EL (cell line): Measurements from ENCODE around the gene RAC3.
A peak's percentile ranks its signal among the peaks of the same experiment; 100 is the strongest.

Experiments used
- DNase-seq: peaks from one replicate; pipeline ENCODE4 v3.0.0-alpha.2; 2016

RAC3 gene

DNA sequence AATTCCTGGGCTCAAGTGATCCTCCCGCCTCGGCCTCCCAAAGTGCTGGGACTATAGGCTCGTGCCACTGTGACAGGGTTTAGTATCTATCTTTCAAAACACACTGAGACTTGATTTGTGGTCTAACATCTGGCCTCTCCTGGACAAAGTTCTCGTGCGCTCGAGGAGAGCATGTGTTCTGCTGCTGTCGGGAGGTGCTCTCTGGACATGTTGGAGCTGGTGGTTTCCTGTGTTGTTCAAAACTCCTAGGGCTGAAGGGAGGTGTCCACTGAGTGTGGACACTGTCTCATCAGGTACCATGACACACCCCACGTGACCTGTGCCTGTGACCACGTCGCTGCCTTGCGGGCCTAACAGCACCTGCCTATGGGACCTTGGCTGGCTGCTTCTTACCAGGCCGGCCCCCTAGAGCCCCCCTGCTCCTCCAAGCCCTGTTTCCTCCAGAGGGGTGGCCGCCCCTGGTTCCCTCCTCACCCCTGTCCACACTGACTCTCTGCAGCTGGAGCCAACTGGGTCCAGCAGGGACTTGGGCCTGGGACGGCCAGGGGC, 14.5 kb downstream of the RAC3 start:
- no peak for DNase-seq

- DNase-seq, result no peak
Measured at GRCh38 chr17:82046903-82047302, 15.4 kb downstream of the RAC3 start.

- DNase-seq, result no peak
Measured at GRCh38 chr17:82047379-82047778, 15.9 kb downstream of the RAC3 start.

DNA sequence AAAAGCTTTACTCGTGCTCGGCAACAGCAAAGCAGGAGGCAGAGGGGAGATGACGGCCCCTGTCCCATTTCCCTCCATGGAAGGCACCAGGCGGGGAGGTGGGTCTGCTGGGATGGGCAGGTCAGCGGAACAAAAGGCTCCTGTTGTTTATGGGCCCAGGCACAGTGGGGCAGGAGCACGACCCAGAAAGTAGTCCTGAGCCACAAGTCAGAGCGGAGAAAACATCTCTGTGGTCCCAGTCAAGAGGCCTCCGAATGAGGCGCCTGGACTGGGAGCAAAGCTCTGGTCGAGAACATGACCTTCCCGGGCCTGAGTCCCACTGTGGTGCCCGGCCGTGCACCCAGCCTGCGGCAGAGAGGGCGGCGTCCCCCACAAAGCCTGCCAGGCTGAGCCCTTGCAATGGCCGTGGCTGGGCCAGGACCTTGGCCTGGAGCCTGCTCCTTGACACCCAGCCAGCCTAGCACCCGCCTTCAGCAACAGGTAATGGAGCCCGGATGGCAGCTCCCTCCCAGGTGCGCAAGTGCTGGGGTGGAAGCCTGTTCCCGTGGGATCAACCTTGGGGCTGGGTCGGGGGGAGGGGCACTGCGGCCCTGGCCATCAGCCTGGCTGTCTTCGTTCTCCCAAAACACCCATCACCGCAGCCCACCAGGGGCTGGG, 16.6 kb downstream of the RAC3 start:
- no peak for DNase-seq

DNA sequence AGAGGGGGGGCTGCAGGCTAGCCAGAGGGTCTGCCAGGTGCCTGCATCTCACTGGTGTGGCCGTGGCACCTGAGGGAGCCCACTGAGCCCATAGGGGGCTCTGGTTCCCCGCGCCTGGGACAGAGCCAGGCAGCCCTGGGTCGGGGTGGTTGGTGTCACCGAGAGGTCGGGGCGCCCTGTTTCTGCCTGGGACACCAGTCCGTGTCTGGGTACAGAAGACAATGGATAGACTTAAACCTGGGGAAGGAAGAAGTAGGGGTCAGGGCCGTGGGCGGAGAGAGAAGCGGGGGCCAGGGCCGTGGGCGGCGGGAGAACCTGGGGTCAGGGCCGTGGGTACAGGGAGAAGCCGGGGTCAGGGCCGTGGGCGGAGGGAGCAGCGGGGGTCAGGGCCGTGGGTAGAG, 17.1 kb downstream of the RAC3 start:
- DNase-seq, result no peak

DNA sequence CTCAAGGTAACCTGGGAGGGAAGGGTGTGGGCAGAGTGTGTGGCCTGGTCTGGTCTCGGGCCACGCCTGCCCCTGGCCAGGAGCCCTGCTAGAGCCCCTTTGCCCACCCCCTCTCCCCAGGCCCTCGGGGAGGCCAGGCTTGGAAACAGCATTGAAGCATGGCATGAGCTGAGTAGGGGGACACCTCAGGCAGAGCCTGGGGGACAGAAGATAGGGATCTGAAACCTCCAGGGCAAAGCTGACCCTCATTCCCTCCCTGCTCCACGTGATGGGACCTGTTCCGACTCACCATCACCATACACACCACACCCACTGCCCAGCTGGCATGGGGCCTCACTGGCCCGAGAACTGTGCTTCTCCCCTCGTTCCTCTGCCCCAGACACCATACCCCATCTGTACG, 17.6 kb downstream of the RAC3 start:
- no peak for DNase-seq

DNA sequence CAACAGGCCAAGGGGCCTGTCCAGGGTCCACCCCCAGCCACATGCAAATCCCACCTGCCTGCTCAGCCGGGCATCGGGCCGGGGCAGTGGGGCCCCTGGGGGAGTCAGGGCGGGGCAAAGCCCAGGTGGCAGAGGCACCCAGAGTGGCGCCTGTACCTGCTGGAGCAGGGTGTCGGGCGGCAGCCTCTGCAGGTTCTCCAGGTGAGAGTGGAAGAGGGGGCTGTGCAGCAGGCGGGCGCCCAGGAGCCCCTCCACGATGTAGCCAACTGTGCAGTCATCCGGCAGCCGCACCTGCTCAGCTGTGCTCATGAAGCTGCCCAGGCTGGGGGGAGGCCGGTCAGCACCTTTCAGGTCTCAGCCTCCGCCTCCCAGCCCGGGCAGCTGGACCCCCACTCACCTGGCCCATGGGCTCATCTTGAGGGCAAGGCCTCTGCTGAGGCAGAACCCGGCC, 18.1 kb downstream of the RAC3 start:
- DNase-seq, result no peak

- no peak for DNase-seq
Measured at GRCh38 chr17:82050152-82050760, 18.8 kb downstream of the RAC3 start.

DNA sequence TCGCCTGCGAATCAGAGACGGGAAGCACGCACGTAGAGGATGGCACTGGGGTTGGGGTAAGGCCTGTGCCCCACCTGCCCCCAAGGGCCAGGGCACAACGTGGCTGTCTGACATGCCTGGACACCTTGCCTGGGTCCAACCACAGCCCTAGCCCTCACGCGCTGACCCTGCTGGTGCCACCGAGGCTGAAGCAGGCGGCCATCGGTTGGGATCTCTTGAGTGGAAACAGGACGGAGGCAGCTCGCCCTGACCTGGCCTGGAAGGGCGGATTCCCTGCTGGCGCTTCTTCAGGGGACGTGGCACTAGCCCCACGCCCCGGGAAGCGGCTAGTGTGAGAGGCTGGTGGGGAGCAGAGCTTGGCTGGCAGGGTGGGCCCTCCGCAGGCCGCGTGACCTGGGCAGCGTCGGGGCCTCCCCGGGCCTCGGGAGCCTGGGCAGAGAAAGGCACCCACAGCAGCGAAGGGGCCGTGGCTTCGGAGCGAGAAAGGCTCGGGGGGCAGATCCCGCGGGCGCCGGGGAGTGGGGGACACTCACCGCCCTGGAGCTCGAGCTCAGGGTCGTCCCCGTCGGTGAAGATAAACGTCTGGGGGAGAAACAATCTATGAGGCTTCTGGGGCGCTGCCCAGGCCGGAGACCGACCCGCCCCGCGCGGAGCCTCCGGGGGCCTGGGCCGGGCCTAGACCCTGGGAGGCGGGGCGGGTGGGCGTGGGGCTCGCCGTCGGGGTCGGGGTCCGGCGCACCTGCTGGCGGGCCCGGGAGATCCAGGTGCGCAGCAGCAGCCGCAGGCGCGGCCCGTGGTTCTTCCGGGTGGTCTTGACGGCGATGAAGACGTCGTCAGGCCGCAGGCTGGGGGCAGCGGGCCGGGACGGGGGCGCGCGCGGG, 19.5 kb downstream of the RAC3 start:
- no peak for DNase-seq

GRCh38 chr17:82051776-82052637, 20.5 kb downstream of the RAC3 start, which contains the start of the genes GPS1 and RFNG:
GPS1 (plus strand) TSS chr17:82051898; CDS start chr17:82051932, 34 bp downstream.
RFNG (minus strand) TSS chr17:82051811; CDS start chr17:82051766, 45 bp downstream.
- peak; percentile 62 for DNase-seq

- DNase-seq, result no peak
Measured at GRCh38 chr17:82052638-82053059, 21.2 kb downstream of the RAC3 start.

- DNase-seq, result no peak
Measured at GRCh38 chr17:82053130-82053529, 21.7 kb downstream of the RAC3 start.

- DNase-seq, result no peak
Measured at GRCh38 chr17:82053556-82054263, 22.2 kb downstream of the RAC3 start.

DNA sequence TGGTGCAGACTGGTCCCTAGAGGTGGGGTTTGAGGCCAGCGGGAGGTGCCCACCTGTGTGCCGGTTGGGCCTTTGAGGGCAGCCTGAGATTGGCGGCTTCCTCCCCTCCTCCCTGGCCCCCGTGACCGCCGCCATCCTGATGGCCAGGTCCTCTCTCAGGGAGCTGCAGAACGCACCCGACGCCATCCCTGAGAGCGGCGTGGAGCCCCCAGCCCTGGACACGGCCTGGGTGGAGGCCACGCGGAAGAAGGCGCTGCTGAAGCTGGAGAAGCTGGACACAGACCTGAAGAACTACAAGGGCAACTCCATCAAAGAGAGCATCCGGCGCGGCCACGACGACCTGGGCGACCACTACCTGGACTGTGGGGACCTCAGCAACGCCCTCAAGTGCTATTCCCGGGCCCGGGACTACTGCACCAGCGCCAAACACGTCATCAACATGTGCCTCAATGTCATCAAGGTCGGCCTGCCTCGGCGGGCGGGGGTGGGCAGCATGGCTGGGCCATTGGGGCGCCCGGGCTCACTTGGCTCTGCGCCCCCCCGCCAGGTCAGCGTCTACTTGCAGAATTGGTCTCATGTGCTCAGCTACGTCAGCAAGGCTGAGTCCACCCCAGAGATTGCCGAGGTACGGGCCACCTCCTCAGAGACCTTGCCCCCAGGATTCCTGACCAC, 23.0 kb downstream of the RAC3 start:
- no peak for DNase-seq

DNA sequence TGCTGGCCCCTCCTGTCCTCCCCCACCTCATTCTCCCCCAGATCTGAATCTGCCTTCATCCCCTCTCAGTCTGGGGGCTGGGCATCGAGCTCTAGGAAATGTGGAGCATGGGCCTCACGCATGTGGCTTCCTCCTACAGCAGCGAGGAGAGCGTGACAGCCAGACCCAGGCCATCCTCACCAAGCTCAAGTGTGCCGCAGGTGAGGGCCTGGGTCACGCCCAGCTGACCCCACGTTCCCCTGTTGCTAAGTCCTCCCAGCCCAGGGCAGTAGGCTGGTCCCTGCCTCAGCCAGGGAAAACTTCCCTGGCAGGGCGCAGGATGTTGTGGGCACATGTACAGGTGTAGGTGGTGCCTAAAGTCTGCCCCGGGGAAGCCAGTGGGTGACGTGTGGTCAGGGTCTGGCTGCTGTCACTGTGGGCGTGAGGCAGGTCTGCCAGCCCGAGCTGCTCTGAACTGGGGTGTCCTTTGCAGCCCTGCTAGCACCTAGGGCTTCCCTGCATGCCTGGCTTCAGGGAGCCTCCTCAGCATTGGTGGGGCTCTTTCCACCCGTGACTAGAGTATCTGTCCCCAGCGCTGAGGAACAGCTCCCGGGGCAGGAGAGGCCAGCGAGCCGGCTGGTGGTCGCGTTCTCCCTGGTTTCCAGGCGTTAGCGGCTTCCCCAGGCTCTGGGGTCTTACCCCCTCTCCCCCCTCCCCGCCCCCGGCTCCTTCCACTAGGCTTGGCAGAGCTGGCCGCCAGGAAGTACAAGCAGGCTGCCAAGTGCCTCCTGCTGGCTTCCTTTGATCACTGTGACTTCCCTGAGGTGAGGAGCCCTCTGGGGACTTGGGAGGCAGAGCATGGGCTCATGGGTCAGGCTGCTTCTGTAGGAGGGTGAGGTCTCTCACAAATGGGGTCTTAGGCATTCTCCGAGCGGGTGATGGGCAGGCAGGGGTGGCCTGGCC, 23.8 kb downstream of the RAC3 start:
- no peak for DNase-seq

- DNase-seq, result no peak
Measured at GRCh38 chr17:82055965-82056728, 24.7 kb downstream of the RAC3 start.

DNA sequence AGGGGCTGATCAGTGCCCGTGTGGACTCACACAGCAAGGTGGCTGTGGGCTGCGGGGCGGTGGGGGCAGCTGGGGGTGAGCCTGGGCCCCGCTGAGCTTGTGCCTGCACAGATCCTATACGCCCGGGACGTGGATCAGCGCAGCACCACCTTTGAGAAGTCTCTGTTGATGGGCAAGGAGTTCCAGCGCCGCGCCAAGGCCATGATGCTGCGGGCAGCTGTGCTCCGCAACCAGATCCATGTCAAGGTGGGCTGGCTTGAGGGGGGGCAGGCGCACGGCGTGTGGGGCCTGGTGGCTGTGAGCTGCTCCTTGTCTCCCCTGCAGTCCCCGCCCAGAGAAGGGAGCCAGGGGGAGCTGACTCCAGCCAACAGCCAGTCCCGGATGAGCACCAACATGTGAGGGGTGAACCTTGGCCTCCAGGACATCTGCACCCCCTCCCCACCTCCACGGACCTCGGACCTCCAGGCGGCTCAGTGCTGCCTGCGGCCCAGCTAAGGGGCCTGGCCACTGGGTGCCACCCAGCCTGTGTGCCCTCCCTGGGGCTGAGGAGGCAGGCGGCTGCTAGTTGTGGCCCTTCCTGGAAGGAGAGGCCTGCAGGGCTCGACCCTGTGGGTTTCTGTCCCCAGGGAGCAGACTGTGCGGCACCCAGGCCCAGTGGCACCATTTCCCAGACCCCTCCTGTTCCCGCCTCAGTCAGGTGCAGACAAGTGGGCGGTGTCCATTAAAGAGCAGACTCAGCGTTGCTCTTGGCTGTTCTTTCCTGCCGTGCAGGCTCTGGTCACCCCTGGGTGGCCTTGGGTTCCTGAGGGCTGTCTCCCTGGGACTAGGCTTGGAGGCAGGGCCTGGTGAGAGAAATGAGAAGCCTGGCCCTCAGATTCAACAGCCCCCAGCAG, 25.5 kb downstream of the RAC3 start:
- DNase-seq, result no peak
